HepG2 (cell line): Measurements from ENCODE around the gene CABLES2. TPM values are rescaled to one million over a fixed set of nuclear protein-coding genes. Genes with fewer than 3 reads are reported as not detected.

ENCODE experiments used
- ATAC-seq: fragments of 200-7000 bp; cut with Tn5 transposase; 3 replicates; pipeline ENCODE4 v1.9.1; 2020; ENCODE audit warnings: mild to moderate bottlenecking, moderate library complexity
- BruUV-seq: library from RNA; stranded (reverse); fragments of 400-500 nt; replicated peaks from 2 replicates; lab custom pipeline; 2021; lab: Mats Ljungman, UMichigan
- CTCF ChIA-PET: fragments of 300-600 bp; formaldehyde crosslinking; extraction: SDS; loops from one replicate; lab custom pipeline; 2021; ENCODE audit warnings: low total read pairs, inconsistent platforms, low intra/inter-chr PET ratio; lab: Yijun Ruan, JAX
- POLR2A ChIA-PET: fragments of 350-600 bp; sonication (Branson Sonifier 250); formaldehyde crosslinking; loops from one replicate; lab custom pipeline; 2020; ENCODE audit warnings: antibody characterized with exemption, inconsistent platforms; lab: Yijun Ruan, JAX
- DNase-seq: peaks from one replicate; pipeline ENCODE4 v3.0.0-alpha.2; 2015; ENCODE audit warnings: low spot score
- FAIRE-seq: peaks from 3 replicates; lab custom pipeline; 2011; peaks lifted over from hg19 to GRCh38; lab: Jason Lieb, UNC
- H2AFZ ChIP-seq: one replicate; pipeline ENCODE4 v1.6.1; 2011; ENCODE audit warnings: low read length, inconsistent platforms
- H3K27ac ChIP-seq: fragments of 300-600 bp; 3 replicates; pipeline ENCODE4 v1.8.0; 2011; ENCODE audit warnings: mixed run types, mild to moderate bottlenecking, mixed read lengths, low read length, inconsistent platforms; ENCODE audit not compliant: insufficient read depth; ENCODE audit errors: extremely low read length
- H3K27me3 ChIP-seq, 2 experiments: fragments of 200-600 bp in 1 of 2; 2 replicates in 1 of 2; 3 replicates in 1 of 2; pipeline versions ENCODE4 v1.6.0 to v1.8.0; 2011; ENCODE audit warnings: low read length in 2 of 2, mild to moderate bottlenecking in 2 of 2, moderate library complexity in 2 of 2, inconsistent platforms in 1 of 2; ENCODE audit not compliant: insufficient read depth in 2 of 2, control insufficient read depth in 1 of 2
- H3K36me3 ChIP-seq, 2 experiments: fragments of 200-600 bp in 1 of 2; replicated peaks in 1 of 2; 2 replicates in 1 of 2; 3 replicates in 1 of 2; pipeline versions ENCODE4 v1.5.1 to v1.8.0; 2011; ENCODE audit warnings: low read length in 2 of 2, inconsistent platforms in 1 of 2; ENCODE audit not compliant: insufficient read depth in 2 of 2, control insufficient read depth in 1 of 2
- H3K4me1 ChIP-seq: 2 replicates; pipeline ENCODE4 v1.5.1; 2012; ENCODE audit warnings: low read length, inconsistent platforms; ENCODE audit not compliant: insufficient read depth
- H3K4me2 ChIP-seq: 2 replicates; pipeline ENCODE4 v1.6.0; 2011; ENCODE audit warnings: low read depth, low read length, inconsistent platforms
- H3K4me3 ChIP-seq, 3 experiments: fragments of 200-600 bp in 1 of 3; sonication (generic), shearing (Covaris generic) in 1 of 3; replicated peaks in 1 of 3; 2 replicates each; pipeline ENCODE4 v1.5.1; 2011 to 2016; ENCODE audit warnings: low read length in 3 of 3, inconsistent platforms in 2 of 3, low read depth in 2 of 3, mild to moderate bottlenecking in 2 of 3, control low read depth in 1 of 3, mixed read lengths in 1 of 3; ENCODE audit not compliant: insufficient read depth in 1 of 3
- H3K79me2 ChIP-seq: one replicate; pipeline ENCODE4 v1.6.1; 2011; ENCODE audit warnings: low read length, inconsistent platforms; ENCODE audit not compliant: insufficient read depth
- H3K9ac ChIP-seq: 2 replicates; pipeline ENCODE4 v1.6.0; 2011; ENCODE audit warnings: mild to moderate bottlenecking, low read depth, low read length, inconsistent platforms; ENCODE audit not compliant: insufficient read depth
- H3K9me3 ChIP-seq: 2 replicates; pipeline ENCODE4 v1.5.1; 2012; ENCODE audit warnings: mild to moderate bottlenecking, low read length
- H4K20me1 ChIP-seq: 2 replicates; pipeline ENCODE4 v1.6.0; 2011; ENCODE audit warnings: inconsistent platforms, mild to moderate bottlenecking, low read length, moderate library complexity; ENCODE audit not compliant: insufficient read depth
- HNRNPH1 ChIP-seq: fragments of 200-400 bp; formaldehyde crosslinking; optimal IDR thresholded peaks from 2 replicates; pipeline ENCODE3; 2017; ENCODE audit warnings: mild to moderate bottlenecking, low read depth, low read length
- PCBP1 ChIP-seq: fragments of 200-400 bp; formaldehyde crosslinking; IDR thresholded peaks from 2 replicates; pipeline ENCODE4 v1.6.1; 2017; ENCODE audit warnings: mild to moderate bottlenecking, low read depth, low read length, borderline replicate concordance
- POLR2A ChIP-seq, 2 experiments: IDR thresholded peaks; 2 replicates each; pipeline ENCODE4 v1.6.1; 2011; ENCODE audit warnings: low read depth in 2 of 2, low read length in 2 of 2, mild to moderate bottlenecking in 1 of 2, moderate library complexity in 1 of 2; ENCODE audit not compliant: insufficient read depth in 1 of 2
- POLR2G ChIP-seq: fragments of 200-400 bp; formaldehyde crosslinking; IDR thresholded peaks from 2 replicates; pipeline ENCODE4 v1.6.1; 2018; ENCODE audit warnings: mild to moderate bottlenecking, low read depth, low read length, moderate library complexity
- SP1 ChIP-seq, 2 experiments: fragments of 450-650 bp in 1 of 2; sonication (generic) in 1 of 2; formaldehyde crosslinking in 1 of 2; IDR thresholded peaks; 2 replicates each; pipeline versions ENCODE4 v1.4.0 to v1.6.1; 2016 to 2020; ENCODE audit warnings: missing genetic modification reagents in 1 of 2
- SP140L ChIP-seq: sonication (generic); formaldehyde crosslinking; IDR thresholded peaks from 2 replicates; pipeline ENCODE4 v1.4.0; 2020; ENCODE audit warnings: missing genetic modification reagents, borderline replicate concordance
- ZC3H4 ChIP-seq: sonication (generic); formaldehyde crosslinking; IDR thresholded peaks from 2 replicates; pipeline ENCODE4 v1.4.0; 2020; ENCODE audit warnings: missing genetic modification reagents, borderline replicate concordance
- ZKSCAN5 ChIP-seq: sonication (generic); formaldehyde crosslinking; IDR thresholded peaks from 2 replicates; pipeline ENCODE4 v1.5.1; 2020; ENCODE audit warnings: mild to moderate bottlenecking, missing genetic modification reagents
- ZNF496 ChIP-seq: sonication (generic); formaldehyde crosslinking; IDR thresholded peaks from 2 replicates; pipeline ENCODE4 v1.8.1; 2023; ENCODE audit warnings: mild to moderate bottlenecking, moderate library complexity, missing genetic modification reagents; ENCODE audit not compliant: insufficient replicate concordance
- ZNF614 ChIP-seq: IDR thresholded peaks from 2 replicates; pipeline ENCODE4 v1.6.1; 2018; ENCODE audit warnings: missing biosample characterization, missing genetic modification reagents, inconsistent platforms, borderline replicate concordance
- WGBS: methylation state at CpG from one replicate; pipeline ENCODE4 v1.1.6; 2017; ENCODE audit warnings: low lambda C conversion rate; 5-methylcytosine and 5-hydroxymethylcytosine counted together
- in situ Hi-C: cut with HindIII; loops from 2 replicates; pipeline ENCODE4 v1.10.0; 2017; ENCODE audit warnings: low pct_unique_long_range_greater_than_20kb; ENCODE audit not compliant: extremely low pct_ligation_motif_present
- intact Hi-C: fragments of 100-400 bp; cut with micrococcal nuclease; formaldehyde crosslinking; loops from one replicate; pipeline ENCODE4 v1.10.0; 2022; ENCODE audit not compliant: unreplicated experiment
- polyA plus RNA-seq, 8 experiments: library from polyadenylated mRNA; depleted of rRNA in 3 of 8; stranded (reverse) in 7 of 8; unstranded in 1 of 8; fragments of >200 nt; fragmentation: Illumina TruSeq in 4 of 8; extraction: Trizol in 4 of 8; gene quantifications; 2 replicates each; pipeline versions ENCODE4 v1.2.1 to v1.2.3, GENCODE V29; 2011 to 2016; ENCODE audit warnings: low read depth in 4 of 8, missing spikeins in 1 of 8, mixed read lengths in 1 of 8; ENCODE audit not compliant: insufficient read depth in 1 of 8
- total RNA-seq, 5 experiments: library from RNA; depleted of rRNA; stranded (reverse); fragments of >200 nt; fragmentation: Illumina TruSeq; extraction: Trizol; gene quantifications; 2 replicates each; pipeline ENCODE4 v1.2.3, GENCODE V29; 2016; ENCODE audit warnings: low read depth in 1 of 5
- TF ChIP-seq, protein P1 (sequence below): sonication (generic); formaldehyde crosslinking; IDR thresholded peaks from 2 replicates; pipeline ENCODE4 v1.5.1; 2020; ENCODE audit warnings: missing genetic modification reagents, mild to moderate bottlenecking, borderline replicate concordance
- TF ChIP-seq, protein P2 (sequence below): sonication (generic); formaldehyde crosslinking; IDR thresholded peaks from 2 replicates; pipeline ENCODE4 v1.5.0; 2020; ENCODE audit warnings: mild to moderate bottlenecking, missing genetic modification reagents, borderline replicate concordance
- TF ChIP-seq, protein P3 (sequence below): sonication (generic); formaldehyde crosslinking; IDR thresholded peaks from 2 replicates; pipeline ENCODE4 v1.5.0; 2020; ENCODE audit warnings: missing genetic modification reagents
- TF ChIP-seq, protein P4 (sequence below): sonication (generic); formaldehyde crosslinking; conservative IDR thresholded peaks from 2 replicates; pipeline ENCODE4 v1.4.0; 2020; ENCODE audit warnings: missing genetic modification reagents

The CABLES2 gene
- total and polyA plus RNA-seq, 2 of the 13 experiments (the other 11 are each of a cell fraction or from before 2014, with no cell fraction given) = 5.2 to 9.7 TPM

DNA sequence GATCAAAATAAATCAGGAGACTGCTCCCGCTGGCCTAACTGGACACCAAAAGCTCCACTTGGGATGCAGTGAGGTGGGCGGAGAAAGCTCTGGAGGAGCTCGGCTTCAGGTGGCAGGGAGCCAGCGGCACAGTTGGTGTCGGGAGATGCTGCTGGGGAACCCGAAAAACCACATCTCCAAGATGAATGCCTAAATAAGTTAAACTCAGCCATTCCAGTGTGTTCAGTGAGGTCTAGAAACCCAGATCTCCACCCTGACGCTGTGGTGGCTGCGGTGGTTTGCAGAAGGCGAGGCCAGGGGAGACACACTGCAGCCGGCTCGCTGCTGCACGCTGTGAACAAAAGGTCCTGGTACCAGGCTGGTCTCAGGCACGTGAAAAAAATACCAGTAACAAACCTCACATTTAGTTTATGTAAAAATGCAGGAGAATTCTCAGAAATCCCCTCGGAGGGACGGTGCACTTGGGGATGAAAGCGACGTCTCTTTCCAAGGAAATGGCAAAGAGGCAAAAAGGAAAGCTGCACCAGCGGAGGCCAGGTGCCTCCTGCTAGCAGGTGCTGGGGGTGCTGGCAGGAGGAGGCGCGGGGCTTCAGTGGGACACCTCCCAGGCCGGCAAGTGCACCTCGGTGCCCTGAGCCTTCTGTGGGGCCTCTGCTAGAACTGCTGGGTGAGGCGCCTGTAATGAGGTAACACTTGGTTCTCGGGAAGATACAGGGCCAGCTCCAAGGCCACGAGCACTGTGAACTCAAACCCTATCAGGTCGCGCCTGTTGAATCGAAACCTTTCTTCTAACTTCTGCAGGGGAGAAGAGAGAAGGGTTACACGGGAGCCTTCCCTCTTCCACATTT is 16.5 kb downstream of the CABLES2 start:
- H3K4me2 ChIP-seq = no peak overlapping the region
- in situ Hi-C loops = no loop called here
- intact Hi-C loops = no loop called here
- H3K9ac ChIP-seq = no peak overlapping the region
- no peaks in the 10 kb centered on the region for H3K9me3 ChIP-seq
- CTCF ChIA-PET = no interaction called here
- no TSS peak for BruUV-seq
- H3K36me3 ChIP-seq = peaks cover 19 to 42% of the 10 kb centered on the region in 2 experiments
- FAIRE-seq (no peak), DNase-seq (no peak), ATAC-seq (no peak)
- H3K4me3 ChIP-seq = no peak overlapping the region
- no peak overlapping the region for H2AFZ ChIP-seq
- H3K27ac ChIP-seq = no peak overlapping the region
- POLR2A ChIA-PET = interaction anchor here (1.4 kb wide), 1 partner anchor 9 kb away, joined by 3 read pairs; no protein-coding TSS in a partner anchor
- H3K79me2 ChIP-seq = peaks cover 33% of the 10 kb centered on the region
- 96% methylated on average over 29 of the region's 29 CpGs for WGBS
- H4K20me1 ChIP-seq = peaks cover 15% of the 10 kb centered on the region
- H3K27me3 ChIP-seq = no peaks in the 10 kb centered on the region; a peak in 2 of 5 replicates
- H3K4me1 ChIP-seq = peaks cover 23% of the 10 kb centered on the region
- TF ChIP-seq POLR2G = 0 out of 2 replicates have a peak, but pooled peaks have one; percentile 3
- TF ChIP-seq, protein P1, sequence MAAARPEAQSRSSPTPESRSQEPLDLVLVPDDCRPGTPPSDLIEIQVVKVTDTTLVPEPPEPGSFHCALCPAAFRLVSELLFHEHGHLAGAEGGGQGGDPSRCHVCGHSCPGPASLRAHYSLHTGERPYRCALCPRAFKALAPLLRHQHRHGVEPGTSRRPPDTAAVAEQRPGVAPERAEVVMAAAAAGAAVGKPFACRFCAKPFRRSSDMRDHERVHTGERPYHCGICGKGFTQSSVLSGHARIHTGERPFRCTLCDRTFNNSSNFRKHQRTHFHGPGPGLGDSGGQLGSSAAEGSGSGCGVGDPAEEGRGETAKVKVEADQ (CRISPR knock-in tag) = 0 out of 2 replicates have a peak, but pooled peaks have one; percentile 39
- TF ChIP-seq ZNF496 (CRISPR knock-in tag) = no peak
- TF ChIP-seq, protein P2, sequence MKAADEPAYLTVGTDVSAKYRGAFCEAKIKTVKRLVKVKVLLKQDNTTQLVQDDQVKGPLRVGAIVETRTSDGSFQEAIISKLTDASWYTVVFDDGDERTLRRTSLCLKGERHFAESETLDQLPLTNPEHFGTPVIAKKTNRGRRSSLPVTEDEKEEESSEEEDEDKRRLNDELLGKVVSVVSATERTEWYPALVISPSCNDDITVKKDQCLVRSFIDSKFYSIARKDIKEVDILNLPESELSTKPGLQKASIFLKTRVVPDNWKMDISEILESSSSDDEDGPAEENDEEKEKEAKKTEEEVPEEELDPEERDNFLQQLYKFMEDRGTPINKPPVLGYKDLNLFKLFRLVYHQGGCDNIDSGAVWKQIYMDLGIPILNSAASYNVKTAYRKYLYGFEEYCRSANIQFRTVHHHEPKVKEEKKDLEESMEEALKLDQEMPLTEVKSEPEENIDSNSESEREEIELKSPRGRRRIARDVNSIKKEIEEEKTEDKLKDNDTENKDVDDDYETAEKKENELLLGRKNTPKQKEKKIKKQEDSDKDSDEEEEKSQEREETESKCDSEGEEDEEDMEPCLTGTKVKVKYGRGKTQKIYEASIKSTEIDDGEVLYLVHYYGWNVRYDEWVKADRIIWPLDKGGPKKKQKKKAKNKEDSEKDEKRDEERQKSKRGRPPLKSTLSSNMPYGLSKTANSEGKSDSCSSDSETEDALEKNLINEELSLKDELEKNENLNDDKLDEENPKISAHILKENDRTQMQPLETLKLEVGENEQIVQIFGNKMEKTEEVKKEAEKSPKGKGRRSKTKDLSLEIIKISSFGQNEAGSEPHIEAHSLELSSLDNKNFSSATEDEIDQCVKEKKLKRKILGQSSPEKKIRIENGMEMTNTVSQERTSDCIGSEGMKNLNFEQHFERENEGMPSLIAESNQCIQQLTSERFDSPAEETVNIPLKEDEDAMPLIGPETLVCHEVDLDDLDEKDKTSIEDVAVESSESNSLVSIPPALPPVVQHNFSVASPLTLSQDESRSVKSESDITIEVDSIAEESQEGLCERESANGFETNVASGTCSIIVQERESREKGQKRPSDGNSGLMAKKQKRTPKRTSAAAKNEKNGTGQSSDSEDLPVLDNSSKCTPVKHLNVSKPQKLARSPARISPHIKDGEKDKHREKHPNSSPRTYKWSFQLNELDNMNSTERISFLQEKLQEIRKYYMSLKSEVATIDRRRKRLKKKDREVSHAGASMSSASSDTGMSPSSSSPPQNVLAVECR = no peak
- peak in 1 of 2 experiments; percentile 56; a peak in 3 of 4 replicates for TF ChIP-seq POLR2A (IDR thresholded peaks at IDR 0.05; ENCODE audit: insufficient read depth in 1 of 2, low read depth in 2 of 2, low read length in 2 of 2)
- TF ChIP-seq ZKSCAN5 (CRISPR knock-in tag) = no peak
- TF ChIP-seq SP140L (CRISPR knock-in tag) = no peak
- no peak for TF ChIP-seq SP1 (IDR thresholded peaks at IDR 0.05)
- no peak for TF ChIP-seq SP1 (CRISPR knock-in tag; IDR thresholded peaks at IDR 0.05)
- peak; percentile 5; the same call in 1 of the 2 replicates for TF ChIP-seq PCBP1
- TF ChIP-seq, protein P3, sequence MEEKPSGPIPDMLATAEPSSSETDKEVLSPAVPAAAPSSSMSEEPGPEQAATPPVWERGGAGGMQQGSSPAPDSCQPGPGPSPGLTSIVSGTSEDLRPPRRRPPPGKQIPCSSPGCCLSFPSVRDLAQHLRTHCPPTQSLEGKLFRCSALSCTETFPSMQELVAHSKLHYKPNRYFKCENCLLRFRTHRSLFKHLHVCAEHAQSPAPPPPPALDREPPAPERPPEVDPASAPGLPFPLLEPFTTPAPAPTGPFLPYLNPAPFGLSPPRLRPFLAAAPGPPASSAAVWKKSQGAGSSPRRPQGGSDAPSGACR = no peak
- TF ChIP-seq, protein P4, sequence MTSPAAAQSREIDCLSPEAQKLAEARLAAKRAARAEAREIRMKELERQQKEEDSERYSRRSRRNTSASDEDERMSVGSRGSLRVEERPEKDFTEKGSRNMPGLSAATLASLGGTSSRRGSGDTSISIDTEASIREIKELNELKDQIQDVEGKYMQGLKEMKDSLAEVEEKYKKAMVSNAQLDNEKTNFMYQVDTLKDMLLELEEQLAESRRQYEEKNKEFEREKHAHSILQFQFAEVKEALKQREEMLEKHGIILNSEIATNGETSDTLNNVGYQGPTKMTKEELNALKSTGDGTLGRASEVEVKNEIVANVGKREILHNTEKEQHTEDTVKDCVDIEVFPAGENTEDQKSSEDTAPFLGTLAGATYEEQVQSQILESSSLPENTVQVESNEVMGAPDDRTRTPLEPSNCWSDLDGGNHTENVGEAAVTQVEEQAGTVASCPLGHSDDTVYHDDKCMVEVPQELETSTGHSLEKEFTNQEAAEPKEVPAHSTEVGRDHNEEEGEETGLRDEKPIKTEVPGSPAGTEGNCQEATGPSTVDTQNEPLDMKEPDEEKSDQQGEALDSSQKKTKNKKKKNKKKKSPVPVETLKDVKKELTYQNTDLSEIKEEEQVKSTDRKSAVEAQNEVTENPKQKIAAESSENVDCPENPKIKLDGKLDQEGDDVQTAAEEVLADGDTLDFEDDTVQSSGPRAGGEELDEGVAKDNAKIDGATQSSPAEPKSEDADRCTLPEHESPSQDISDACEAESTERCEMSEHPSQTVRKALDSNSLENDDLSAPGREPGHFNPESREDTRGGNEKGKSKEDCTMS (CRISPR knock-in tag) = no peak
- TF ChIP-seq ZNF614 (CRISPR knock-in tag) = no peak
- TF ChIP-seq ZC3H4 (CRISPR knock-in tag) = no peak
- peak; percentile 18 for TF ChIP-seq HNRNPH1
